PFSK-1 (cell line): ENCODE measurements around the gene SLC6A16.

Experiments
- FOXP2 ChIP-seq: optimal IDR thresholded peaks from 2 replicates; pipeline ENCODE3; 2011; ENCODE audit warnings: borderline replicate concordance, control low read depth, inconsistent platforms; ENCODE audit not compliant: insufficient read depth; ENCODE audit errors: extremely low read length, extremely low read depth
- POLR2AphosphoS5 ChIP-seq: IDR thresholded peaks from 2 replicates; pipeline ENCODE4 v1.6.1; 2012; ENCODE audit warnings: low read depth, mild to moderate bottlenecking, control low read depth, low read length, moderate library complexity
- REST ChIP-seq, 2 experiments: IDR thresholded peaks; 2 replicates each; pipeline versions ENCODE4 v1.6.1 to v1.8.0; 2011 to 2012; ENCODE audit warnings: low read depth in 2 of 2, low read length in 2 of 2, control low read depth in 1 of 2, inconsistent platforms in 1 of 2, mild to moderate bottlenecking in 1 of 2, moderate library complexity in 1 of 2; ENCODE audit not compliant: insufficient read depth in 1 of 2
- SIN3A ChIP-seq: IDR thresholded peaks from 2 replicates; pipeline ENCODE4 v1.6.1; 2012; ENCODE audit warnings: mild to moderate bottlenecking, low read length, moderate library complexity, borderline replicate concordance; ENCODE audit not compliant: insufficient read depth
- TAF1 ChIP-seq: IDR thresholded peaks from 2 replicates; pipeline ENCODE4 v1.6.1; 2012; ENCODE audit warnings: low read length, control low read depth, borderline replicate concordance; ENCODE audit not compliant: insufficient read depth

The SLC6A16 gene

GRCh38 chr19:49344505-49345423 is 19.8 kb upstream of the SLC6A16 start:
- TF ChIP-seq FOXP2 (no peak), REST (IDR thresholded peaks at IDR 0.05; ENCODE audit: insufficient read depth in 1 of 2, low read depth in 2 of 2, low read length in 2 of 2) (no peak), POLR2AphosphoS5 (no peak), TAF1 (no peak), SIN3A (no peak)

- TF ChIP-seq REST (IDR thresholded peaks at IDR 0.05; ENCODE audit: insufficient read depth in 1 of 2, low read depth in 2 of 2, low read length in 2 of 2) (no peak), POLR2AphosphoS5 (no peak), SIN3A (no peak), TAF1 (no peak), FOXP2 (no peak)
Observed at GRCh38 chr19:49343123-49343522, 18.1 kb upstream of the SLC6A16 start.

GRCh38 chr19:49342291-49342721 is 17.3 kb upstream of the SLC6A16 start:
- no peak for TF ChIP-seq SIN3A

- no peak for TF ChIP-seq TAF1
- TF ChIP-seq FOXP2: no peak
- no peak for TF ChIP-seq POLR2AphosphoS5
- TF ChIP-seq REST (IDR thresholded peaks at IDR 0.05; ENCODE audit: insufficient read depth in 1 of 2, low read depth in 2 of 2, low read length in 2 of 2): no peak
- no peak for TF ChIP-seq SIN3A
Observed at GRCh38 chr19:49340865-49341718, 16.1 kb upstream of the SLC6A16 start.

GRCh38 chr19:49340069-49340864 is 15.3 kb upstream of the SLC6A16 start:
- TF ChIP-seq TAF1: no peak
- no peak for TF ChIP-seq FOXP2
